Choroid plexus epithelial cell (primary cell): ENCODE data around the gene CLDN18.

Source experiments
- DNase-seq: peaks from one replicate; pipeline ENCODE4 v3.0.0-alpha.2; 2010; ENCODE audit warnings: low read depth
- H3K4me3 ChIP-seq: 2 replicates; pipeline ENCODE4 v1.5.1; 2011; ENCODE audit warnings: low read depth, mild to moderate bottlenecking, control low read depth, low read length, moderate library complexity
- CTCF ChIP-seq: conservative IDR thresholded peaks from 2 replicates; pipeline ENCODE4 v1.5.1; 2011; ENCODE audit warnings: low read depth, mild to moderate bottlenecking, control low read depth, inconsistent platforms, low read length, moderate library complexity

CLDN18 gene

DNA sequence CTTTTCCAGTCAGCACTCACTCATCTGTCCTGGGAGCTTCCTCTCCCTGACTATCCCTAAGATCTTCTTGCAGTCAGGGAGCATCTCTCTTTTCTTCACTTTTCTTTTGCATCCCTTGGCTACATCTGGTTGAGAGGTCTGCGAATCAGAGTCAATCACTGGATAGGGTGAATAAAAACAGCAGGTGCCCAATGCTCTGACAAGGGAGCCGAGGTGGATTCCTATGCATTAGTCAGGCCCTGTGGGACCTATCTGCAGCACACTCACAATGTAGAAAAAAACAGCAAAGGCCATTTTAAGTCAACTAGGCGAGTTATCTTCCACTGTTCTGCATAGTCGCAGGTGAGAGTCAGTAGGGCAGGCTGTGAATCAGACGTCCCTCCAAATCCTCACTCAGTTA, 69.9 kb downstream of the CLDN18 start:
- no peak for TF ChIP-seq CTCF
- H3K4me3 ChIP-seq, result no peak overlapping the region
- peak; percentile 45 for DNase-seq

GRCh38 chr3:138081371-138082084, 71.6 kb downstream of the CLDN18 start:
- peak; percentile 76 for DNase-seq

DNA sequence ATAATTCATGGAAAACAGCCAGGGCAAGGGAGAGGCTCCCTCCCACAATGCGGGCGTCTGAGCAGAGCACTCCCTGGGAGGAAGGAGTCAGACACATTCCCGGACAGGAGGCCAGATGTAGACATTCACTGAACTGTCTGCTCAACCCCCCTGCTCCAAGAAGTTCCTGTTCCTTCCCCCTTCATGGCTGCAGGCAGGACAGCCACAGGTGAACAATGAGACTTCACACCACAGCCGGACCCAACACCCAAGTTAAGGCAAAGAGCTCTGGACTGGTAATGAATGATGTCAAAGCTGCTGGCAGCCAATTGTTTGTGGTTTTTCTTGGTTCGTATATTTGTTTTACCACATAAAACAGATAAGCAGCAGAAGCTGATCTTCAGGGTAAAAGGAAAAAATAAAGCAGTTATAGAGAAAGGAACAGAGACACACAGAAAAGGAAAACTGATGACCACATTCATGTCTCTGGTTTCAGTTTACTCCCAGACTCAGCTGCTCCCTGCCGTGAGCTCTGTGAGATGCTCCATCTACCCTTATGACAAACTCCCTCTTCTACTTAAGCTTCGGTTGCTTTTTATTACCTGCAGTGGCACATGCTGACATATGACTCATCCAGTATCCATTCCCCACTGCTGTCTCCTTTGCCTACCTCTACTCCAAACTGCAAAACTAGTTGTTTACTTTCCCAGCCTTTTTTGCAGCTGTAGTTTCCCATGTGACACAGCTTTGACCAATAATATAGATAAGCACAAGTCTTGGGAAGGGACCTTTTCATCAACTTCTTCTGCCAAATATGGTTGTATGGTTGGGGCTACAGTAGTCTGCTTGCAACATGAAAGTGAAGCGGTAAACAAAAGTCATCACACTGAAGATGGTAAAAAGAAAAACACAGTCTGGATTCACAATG, 72.4 kb downstream of the CLDN18 start:
- peak overlapping the region; percentile 8 for H3K4me3 ChIP-seq
- TF ChIP-seq CTCF, result no peak
- DNase-seq, result peak; percentile 96

More at GRCh38 chr3:138081371-138082084, 71.6 kb downstream of the CLDN18 start:
- H3K4me3 ChIP-seq, result no peak overlapping the region
- TF ChIP-seq CTCF, result no peak

DNA sequence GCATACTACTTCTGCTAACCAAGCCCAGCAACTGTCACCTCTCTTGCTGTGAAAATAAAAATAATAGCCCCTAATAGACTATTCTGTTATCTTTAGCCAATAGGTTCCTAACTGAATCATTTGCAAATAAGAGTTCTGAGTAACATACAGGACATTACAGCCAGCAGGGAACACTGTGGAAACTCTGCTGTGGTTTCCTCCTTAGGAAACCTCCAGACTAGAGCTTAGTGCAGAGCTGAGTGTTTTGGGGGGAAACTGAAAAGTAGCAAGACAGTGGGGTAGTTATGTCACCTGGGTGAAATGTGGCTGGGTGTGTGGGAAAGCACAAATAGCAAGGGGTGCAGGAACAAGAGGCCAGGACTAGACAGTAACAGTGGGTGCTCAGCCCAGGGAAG, 73.0 kb downstream of the CLDN18 start:
- TF ChIP-seq CTCF, result peak; percentile 19
- H3K4me3 ChIP-seq, result no peak overlapping the region
- DNase-seq, result peak; percentile 73
